Activated naive CD4-positive, alpha-beta T cell treated with anti-CD3 and anti-CD28 coated beads for 36 hours (primary cell): ENCODE results near the gene ITSN2. TPM values are rescaled to one million over a fixed set of nuclear protein-coding genes. Genes with fewer than 3 reads are reported as not detected.

Experiments
- CTCF ChIA-PET: fragments of 350-600 bp; sonication (Branson Sonifier 250); formaldehyde crosslinking; loops from one replicate; lab custom pipeline; 2021; ENCODE audit warnings: antibody characterized with exemption; lab: Charles Lee
- DNase-seq: peaks from one replicate; pipeline ENCODE4 v3.0.0-alpha.2; 2020
- H3K27ac Mint-ChIP-seq: one replicate; pipeline ENCODE4 v1.8.0; 2021; ENCODE audit warnings: mild to moderate bottlenecking, mixed read lengths
- H3K27me3 Mint-ChIP-seq: one replicate; pipeline ENCODE4 v1.8.0; 2021; ENCODE audit warnings: low read depth, mixed read lengths
- H3K36me3 Mint-ChIP-seq: one replicate; pipeline ENCODE4 v1.8.0; 2021; ENCODE audit warnings: low read depth, mixed read lengths
- H3K4me1 Mint-ChIP-seq: one replicate; pipeline ENCODE4 v1.8.0; 2021; ENCODE audit warnings: low read depth, mixed read lengths
- H3K4me3 Mint-ChIP-seq: one replicate; pipeline ENCODE4 v1.8.0; 2021; ENCODE audit warnings: mild to moderate bottlenecking, moderate library complexity, mixed read lengths
- H3K9me3 Mint-ChIP-seq: one replicate; pipeline ENCODE4 v1.8.0; 2021; ENCODE audit warnings: mixed read lengths
- intact Hi-C: fragments of 100-400 bp; cut with micrococcal nuclease; formaldehyde crosslinking; loops from one replicate; pipeline ENCODE4 v1.15.1; 2023
- total RNA-seq, 2 experiments: library from RNA; stranded (reverse); gene quantifications; one replicate each; pipeline ENCODE4 v1.2.3, GENCODE V29; 2021

Gene ITSN2
- total RNA-seq, 2 experiments from 2014 or later = 46.1 to 46.7 TPM

- Mint-ChIP-seq H3K9me3 (no peaks in the 10 kb centered on the region), H3K4me3 (no peak overlapping the region), H3K27ac (no peak overlapping the region), H3K36me3 (peaks cover 3% of the 10 kb centered on the region), H3K4me1 (no peaks in the 10 kb centered on the region), H3K27me3 (no peaks in the 10 kb centered on the region)
- no peak for DNase-seq
- CTCF ChIA-PET = no interaction called here
- intact Hi-C loops = no loop called here
These were observed 202.2 kb downstream of the ITSN2 start for GRCh38 chr2:24158131-24158530.

GRCh38 chr2:24153478-24153877, 206.9 kb downstream of the ITSN2 start:
- CTCF ChIA-PET = interaction anchor here (1.3 kb wide), 1 partner anchor 69 kb away, joined by 3 read pairs; the partner anchor contains the start of gene TP53I3
- Mint-ChIP-seq H3K4me1 (no peaks in the 10 kb centered on the region), H3K27me3 (no peaks in the 10 kb centered on the region), H3K36me3 (peaks cover 7% of the 10 kb centered on the region), H3K4me3 (no peak overlapping the region), H3K9me3 (peaks cover 6% of the 10 kb centered on the region), H3K27ac (no peak overlapping the region)
- DNase-seq = no peak
- intact Hi-C loops = no loop called here

Other genes with a start within 250 kb of the ITSN2 start
- under 1 TPM in 1 of 2 experiments, not detected in 1; 0.32 TPM for gene PFN4, start 237.2 kb downstream of the ITSN2 start, total RNA-seq
- gene FAM228B, start 237.1 kb downstream of the ITSN2 start, total RNA-seq = 1 to 10 TPM; 3.6 to 4.1 TPM
- under 1 TPM in 1 of 2 experiments, not detected in 1; 0.26 TPM for gene FAM228A, start 185.5 kb downstream of the ITSN2 start, total RNA-seq
- gene NCOA1, start 130.7 kb upstream of the ITSN2 start, total RNA-seq = 10 to 100 TPM; 14.0 to 15.4 TPM